Keratinocyte (primary cell): ENCODE measurements around the gene ZNF490. TPM values are rescaled to one million over a fixed set of nuclear protein-coding genes. Genes with fewer than 3 reads are reported as not detected.

Source experiments
- DNase-seq: peaks from one replicate; pipeline ENCODE4 v3.0.0-alpha.2; 2011; ENCODE audit warnings: low read depth, missing footprints, low spot score
- FAIRE-seq: peaks from 2 replicates; lab custom pipeline; 2011; peaks lifted over from hg19 to GRCh38; lab: Jason Lieb, UNC
- H2AFZ ChIP-seq: 2 replicates; pipeline ENCODE4 v1.6.0; 2012; ENCODE audit warnings: low read length, control low read depth, inconsistent platforms; ENCODE audit not compliant: control insufficient read depth
- H3K27ac ChIP-seq: 2 replicates; pipeline ENCODE4 v1.5.1; 2011; ENCODE audit warnings: low read length; ENCODE audit not compliant: control insufficient read depth, insufficient read depth
- H3K27me3 ChIP-seq: 3 replicates; pipeline ENCODE4 v1.6.0; 2011; ENCODE audit warnings: low read length; ENCODE audit not compliant: control insufficient read depth, insufficient read depth; ENCODE audit errors: extremely low read depth
- H3K36me3 ChIP-seq, 2 experiments: 2 replicates in 1 of 2; 3 replicates in 1 of 2; pipeline ENCODE4 v1.5.1; 2011; ENCODE audit warnings: low read length in 2 of 2, mild to moderate bottlenecking in 1 of 2; ENCODE audit not compliant: control insufficient read depth in 2 of 2, insufficient read depth in 2 of 2; ENCODE audit errors: extremely low read depth in 1 of 2
- H3K4me1 ChIP-seq: 3 replicates; pipeline ENCODE4 v1.5.1; 2011; ENCODE audit warnings: low read length; ENCODE audit not compliant: control insufficient read depth, insufficient read depth; ENCODE audit errors: extremely low read depth
- H3K4me2 ChIP-seq: 3 replicates; pipeline ENCODE4 v1.6.0; 2011; ENCODE audit warnings: low read depth, low read length; ENCODE audit not compliant: control insufficient read depth, insufficient read depth; ENCODE audit errors: extremely low read depth
- H3K4me3 ChIP-seq, 3 experiments: fragments of 200-600 bp in 1 of 3; sonication (generic) in 1 of 3; 2 replicates in 2 of 3; 3 replicates in 1 of 3; pipeline ENCODE4 v1.5.1; 2011 to 2016; ENCODE audit warnings: low read length in 3 of 3, mild to moderate bottlenecking in 3 of 3, control low read depth in 2 of 3, inconsistent platforms in 1 of 3, low read depth in 1 of 3, mixed read lengths in 1 of 3, mixed run types in 1 of 3, moderate library complexity in 1 of 3; ENCODE audit not compliant: control insufficient read depth in 2 of 3, insufficient read depth in 2 of 3; ENCODE audit errors: extremely low read depth in 1 of 3
- H3K79me2 ChIP-seq: 2 replicates; pipeline ENCODE4 v1.6.0; 2012; ENCODE audit warnings: low read length; ENCODE audit not compliant: control insufficient read depth, insufficient read depth
- H3K9ac ChIP-seq: 3 replicates; pipeline ENCODE4 v1.6.0; 2011; ENCODE audit warnings: low read length; ENCODE audit not compliant: control insufficient read depth, insufficient read depth; ENCODE audit errors: extremely low read depth
- H3K9me1 ChIP-seq: 3 replicates; pipeline ENCODE4 v1.6.0; 2011; ENCODE audit warnings: low read length; ENCODE audit not compliant: control insufficient read depth, insufficient read depth; ENCODE audit errors: extremely low read depth
- H3K9me3 ChIP-seq: 2 replicates; pipeline ENCODE4 v1.5.1; 2012; ENCODE audit warnings: low read depth, low read length; ENCODE audit not compliant: control insufficient read depth
- H4K20me1 ChIP-seq: 3 replicates; pipeline ENCODE4 v1.6.0; 2011; ENCODE audit warnings: low read length; ENCODE audit not compliant: control insufficient read depth, insufficient read depth; ENCODE audit errors: extremely low read depth
- EZH2 ChIP-seq: IDR thresholded peaks from one replicate; pipeline ENCODE4 v1.6.1; 2012; ENCODE audit warnings: inconsistent platforms, mild to moderate bottlenecking, low read length, moderate library complexity
- dilution Hi-C: fragments of 300-500 bp; cut with MboI; formaldehyde crosslinking; loops from one replicate; pipeline ENCODE4 v1.7.0; 2020; ENCODE audit warnings: low sequenced_read_pairs; ENCODE audit not compliant: extremely low pct_ligation_motif_present
- polyA plus RNA-seq, 5 experiments: library from polyadenylated mRNA; depleted of rRNA in 3 of 5; stranded (reverse) in 3 of 5; stranded (forward) in 1 of 5; unstranded in 1 of 5; fragments of >200 nt; gene quantifications; 1 replicate in 1 of 5; 2 replicates in 3 of 5; 3 replicates in 1 of 5; pipeline versions ENCODE4 v1.2.1 to v1.2.3, GENCODE V29; 2011 to 2012; ENCODE audit warnings: missing spikeins in 2 of 5, low read depth in 1 of 5, low replicate concordance in 1 of 5
- TF ChIP-seq, protein P1 (sequence below), 3 experiments: IDR thresholded peaks in 1 of 3; conservative IDR thresholded peaks in 1 of 3; optimal IDR thresholded peaks in 1 of 3; 2 replicates in 2 of 3; 3 replicates in 1 of 3; pipeline versions ENCODE3 to v1.5.1; 2011; ENCODE audit warnings: low read length in 3 of 3, mild to moderate bottlenecking in 3 of 3, moderate library complexity in 2 of 3, control low read depth in 1 of 3, inconsistent platforms in 1 of 3; ENCODE audit not compliant: insufficient read depth in 2 of 3; ENCODE audit errors: extremely low read depth in 1 of 3

ZNF490 gene
- polyA plus RNA-seq, 1 donor (not counting 4 experiments of a cell fraction or from before 2014, with no cell fraction given), result 3.2 TPM

DNA sequence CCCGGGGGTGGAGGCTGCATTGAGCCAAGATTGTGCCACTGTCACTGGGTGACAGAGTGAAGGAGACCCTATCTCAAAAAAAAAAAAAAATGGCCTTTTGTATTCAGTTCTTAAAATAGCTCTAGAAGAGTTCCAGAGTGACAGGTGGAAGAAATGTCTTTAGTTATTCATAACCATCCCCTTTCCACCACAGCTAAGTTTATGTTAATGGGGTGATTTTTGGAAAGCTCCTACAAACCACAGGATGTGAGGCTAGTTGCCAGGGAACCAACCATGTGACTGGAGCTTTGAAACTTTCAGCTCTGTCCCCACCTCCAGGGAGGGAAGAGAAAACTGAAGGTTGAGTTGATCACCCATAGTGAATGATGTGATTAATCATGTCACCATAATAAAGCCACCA is 6.9 kb downstream of the ZNF490 start:
- H3K9me3 ChIP-seq, result no peaks in the 10 kb centered on the region
- no peaks in the 10 kb centered on the region for H3K9me1 ChIP-seq
- H3K4me1 ChIP-seq, result no peaks in the 10 kb centered on the region
- no peak for DNase-seq
- no peaks in the 10 kb centered on the region for H4K20me1 ChIP-seq
- FAIRE-seq, result no peak
- dilution Hi-C loops, result no loop called here
- no peak overlapping the region for H2AFZ ChIP-seq
- peaks cover 2% of the 10 kb centered on the region for H3K79me2 ChIP-seq
- no peak overlapping the region for H3K4me2 ChIP-seq
- peaks cover 5 to 9% of the 10 kb centered on the region in 2 experiments for H3K36me3 ChIP-seq
- H3K4me3 ChIP-seq, result no peak overlapping the region
- no peak overlapping the region for H3K9ac ChIP-seq
- no peaks in the 10 kb centered on the region for H3K27me3 ChIP-seq
- no peak overlapping the region for H3K27ac ChIP-seq
- TF ChIP-seq, protein P1, sequence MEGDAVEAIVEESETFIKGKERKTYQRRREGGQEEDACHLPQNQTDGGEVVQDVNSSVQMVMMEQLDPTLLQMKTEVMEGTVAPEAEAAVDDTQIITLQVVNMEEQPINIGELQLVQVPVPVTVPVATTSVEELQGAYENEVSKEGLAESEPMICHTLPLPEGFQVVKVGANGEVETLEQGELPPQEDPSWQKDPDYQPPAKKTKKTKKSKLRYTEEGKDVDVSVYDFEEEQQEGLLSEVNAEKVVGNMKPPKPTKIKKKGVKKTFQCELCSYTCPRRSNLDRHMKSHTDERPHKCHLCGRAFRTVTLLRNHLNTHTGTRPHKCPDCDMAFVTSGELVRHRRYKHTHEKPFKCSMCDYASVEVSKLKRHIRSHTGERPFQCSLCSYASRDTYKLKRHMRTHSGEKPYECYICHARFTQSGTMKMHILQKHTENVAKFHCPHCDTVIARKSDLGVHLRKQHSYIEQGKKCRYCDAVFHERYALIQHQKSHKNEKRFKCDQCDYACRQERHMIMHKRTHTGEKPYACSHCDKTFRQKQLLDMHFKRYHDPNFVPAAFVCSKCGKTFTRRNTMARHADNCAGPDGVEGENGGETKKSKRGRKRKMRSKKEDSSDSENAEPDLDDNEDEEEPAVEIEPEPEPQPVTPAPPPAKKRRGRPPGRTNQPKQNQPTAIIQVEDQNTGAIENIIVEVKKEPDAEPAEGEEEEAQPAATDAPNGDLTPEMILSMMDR (optimal IDR thresholded peaks at IDR 0.05 in 1 of 3, IDR thresholded peaks at IDR 0.05 in 1 of 3, conservative IDR thresholded peaks at IDR 0.05 in 1 of 3; ENCODE audit: extremely low read depth in 1 of 3, insufficient read depth in 2 of 3, low read length in 3 of 3), result no peak
- TF ChIP-seq EZH2, result no peak

DNA sequence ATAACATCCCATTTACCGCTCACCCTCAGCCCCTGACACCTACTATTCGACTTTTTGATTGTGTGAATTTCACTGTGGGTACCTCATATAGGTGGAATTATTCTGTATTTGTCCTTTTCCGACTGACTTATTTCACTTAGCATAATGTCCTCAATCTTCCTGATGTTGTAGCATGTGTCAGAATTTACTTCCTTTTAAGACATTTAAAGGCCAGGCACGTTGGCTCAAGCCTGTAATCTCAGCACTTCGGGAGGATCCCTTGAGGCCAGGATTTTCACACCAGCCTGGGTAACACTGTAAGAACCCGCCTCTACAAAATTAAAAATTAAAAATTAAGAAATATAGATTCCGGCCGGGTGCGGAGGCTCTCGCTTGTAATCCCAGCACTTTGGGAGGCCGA is 13.0 kb downstream of the ZNF490 start:
- dilution Hi-C loops, result no loop called here
- FAIRE-seq (no peak), DNase-seq (no peak)
- H3K79me2 ChIP-seq, result no peaks in the 10 kb centered on the region
- no peak overlapping the region for H3K4me3 ChIP-seq
- no peaks in the 10 kb centered on the region for H3K9me1 ChIP-seq
- H2AFZ ChIP-seq, result no peak overlapping the region
- no peaks in the 10 kb centered on the region for H3K4me1 ChIP-seq
- no peaks in the 10 kb centered on the region for H3K9me3 ChIP-seq
- H3K27me3 ChIP-seq, result no peaks in the 10 kb centered on the region
- no peaks in the 10 kb centered on the region for H4K20me1 ChIP-seq
- H3K4me2 ChIP-seq, result no peak overlapping the region
- no peak overlapping the region for H3K27ac ChIP-seq
- no peak overlapping the region for H3K9ac ChIP-seq
- H3K36me3 ChIP-seq, result peaks cover 2 to 7% of the 10 kb centered on the region in 2 experiments
- TF ChIP-seq, protein P1 (optimal IDR thresholded peaks at IDR 0.05 in 1 of 3, IDR thresholded peaks at IDR 0.05 in 1 of 3, conservative IDR thresholded peaks at IDR 0.05 in 1 of 3; ENCODE audit: extremely low read depth in 1 of 3, insufficient read depth in 2 of 3, low read length in 3 of 3), result no peak
- TF ChIP-seq EZH2, result no peak
